Left lung (tissue), 10 donors: ENCODE results near the gene ZCRB1. TPM values are rescaled to one million over a fixed set of nuclear protein-coding genes. Genes with fewer than 3 reads are reported as not detected.

Experiments used
- ATAC-seq: fragments of 200-7000 bp; cut with Tn5 transposase; one replicate; pipeline ENCODE4 v1.9.1; 2020; ENCODE audit warnings: moderate library complexity
- DNase-seq, 4 donors: peaks; one replicate each; pipeline ENCODE4 v3.0.0-alpha.2; 2013 to 2020
- H3K27ac ChIP-seq, 2 donors: fragments of 200-600 bp; sonication (generic) in 1 of 2; one replicate each; pipeline versions ENCODE4 v1.5.0 to v1.8.0; 2020 to 2021
- H3K27me3 ChIP-seq, 2 donors: fragments of 200-600 bp; sonication (generic) in 1 of 2; one replicate each; pipeline versions ENCODE4 v1.5.0 to v1.8.0; 2020 to 2021
- H3K36me3 ChIP-seq, 2 donors: fragments of 200-600 bp; sonication (generic) in 1 of 2; one replicate each; pipeline versions ENCODE4 v1.5.0 to v1.8.0; 2020 to 2021
- H3K4me1 ChIP-seq, 2 donors: fragments of 200-600 bp; one replicate each; pipeline ENCODE4 v1.8.0; 2021
- H3K4me3 ChIP-seq, 2 donors: fragments of 200-600 bp; sonication (generic) in 1 of 2; one replicate each; pipeline versions ENCODE4 v1.5.0 to v1.8.0; 2020 to 2021; ENCODE audit warnings: mild to moderate bottlenecking in 1 of 2
- H3K9me3 ChIP-seq, 2 donors: fragments of 200-600 bp; sonication (generic) in 1 of 2; one replicate each; pipeline versions ENCODE4 v1.5.0 to v1.8.0; 2020 to 2021
- CTCF ChIP-seq, 2 donors: fragments of 200-600 bp; sonication (generic) in 1 of 2; IDR thresholded peaks; one replicate each; pipeline versions ENCODE4 v1.5.0 to v1.8.0; 2021; ENCODE audit warnings: antibody characterized with exemption in 2 of 2
- intact Hi-C, 2 donors: fragments of 100-400 bp; cut with DNase I; formaldehyde crosslinking; loops; one replicate each; pipeline versions ENCODE4 v1.11.2 to v1.14.2; 2022
- polyA plus RNA-seq, 6 donors: library from polyadenylated mRNA; unstranded; fragments of 120-200 nt; gene quantifications; one replicate each; pipeline ENCODE4 v1.2.1, GENCODE V29; 2013; ENCODE audit not compliant: insufficient read length in 6 of 6
- total RNA-seq, 2 donors: library from RNA; stranded (reverse); fragmentation: NEBNext Ultra II Directional; extraction: Animal tissue kit (Norgen Biotek cat#: 25700); gene quantifications; one replicate each; pipeline ENCODE4 v1.2.1, GENCODE V29; 2021
- donor health status: DM: no; HTN: yes; CAD: no.
- donor health status: DM: no; HTN: no; CAD: no.

ZCRB1 gene
- total and polyA plus RNA-seq, 8 donors = 34.8 to 87.6 (median 80.5) TPM

GRCh38 chr12:42275499-42275898 lies 50.4 kb downstream of the ZCRB1 start:
- H3K27ac ChIP-seq = no peak overlapping the region
- DNase-seq (no peak), ATAC-seq (no peak)
- H3K4me3 ChIP-seq = no peak overlapping the region
- no peak for TF ChIP-seq CTCF (IDR thresholded peaks at IDR 0.05)
- H3K27me3 ChIP-seq = no peaks in the 10 kb centered on the region
- no peaks in the 10 kb centered on the region for H3K9me3 ChIP-seq
- H3K36me3 ChIP-seq = no peaks in the 10 kb centered on the region
- intact Hi-C loops = no loop called here
- peaks cover 0 to 3% of the 10 kb centered on the region in 2 donors for H3K4me1 ChIP-seq

- Histone ChIP-seq H3K36me3 (no peaks in the 10 kb centered on the region), H3K4me1 (peaks cover 0 to 3% of the 10 kb centered on the region in 2 donors)
- intact Hi-C loops = no loop called here
Measured at GRCh38 chr12:42273706-42274105, 52.2 kb downstream of the ZCRB1 start.

GRCh38 chr12:42270596-42270995 lies 55.3 kb downstream of the ZCRB1 start:
- Histone ChIP-seq H3K4me3 (no peak overlapping the region), H3K9me3 (no peaks in the 10 kb centered on the region), H3K4me1 (peaks cover 0 to 3% of the 10 kb centered on the region in 2 donors), H3K27ac (no peak overlapping the region), H3K27me3 (no peaks in the 10 kb centered on the region), H3K36me3 (no peaks in the 10 kb centered on the region)
- no peak for ATAC-seq
- TF ChIP-seq CTCF (IDR thresholded peaks at IDR 0.05) = no peak
- intact Hi-C loops = no loop called here
- DNase-seq = no peak

More at GRCh38 chr12:42273706-42274105, 52.2 kb downstream of the ZCRB1 start:
- DNase-seq = no peak
- no peaks in the 10 kb centered on the region for H3K9me3 ChIP-seq
- H3K27me3 ChIP-seq = no peaks in the 10 kb centered on the region
- H3K27ac ChIP-seq = no peak overlapping the region
- no peak overlapping the region for H3K4me3 ChIP-seq
- TF ChIP-seq CTCF (IDR thresholded peaks at IDR 0.05) = no peak
- no peak for ATAC-seq

DNA sequence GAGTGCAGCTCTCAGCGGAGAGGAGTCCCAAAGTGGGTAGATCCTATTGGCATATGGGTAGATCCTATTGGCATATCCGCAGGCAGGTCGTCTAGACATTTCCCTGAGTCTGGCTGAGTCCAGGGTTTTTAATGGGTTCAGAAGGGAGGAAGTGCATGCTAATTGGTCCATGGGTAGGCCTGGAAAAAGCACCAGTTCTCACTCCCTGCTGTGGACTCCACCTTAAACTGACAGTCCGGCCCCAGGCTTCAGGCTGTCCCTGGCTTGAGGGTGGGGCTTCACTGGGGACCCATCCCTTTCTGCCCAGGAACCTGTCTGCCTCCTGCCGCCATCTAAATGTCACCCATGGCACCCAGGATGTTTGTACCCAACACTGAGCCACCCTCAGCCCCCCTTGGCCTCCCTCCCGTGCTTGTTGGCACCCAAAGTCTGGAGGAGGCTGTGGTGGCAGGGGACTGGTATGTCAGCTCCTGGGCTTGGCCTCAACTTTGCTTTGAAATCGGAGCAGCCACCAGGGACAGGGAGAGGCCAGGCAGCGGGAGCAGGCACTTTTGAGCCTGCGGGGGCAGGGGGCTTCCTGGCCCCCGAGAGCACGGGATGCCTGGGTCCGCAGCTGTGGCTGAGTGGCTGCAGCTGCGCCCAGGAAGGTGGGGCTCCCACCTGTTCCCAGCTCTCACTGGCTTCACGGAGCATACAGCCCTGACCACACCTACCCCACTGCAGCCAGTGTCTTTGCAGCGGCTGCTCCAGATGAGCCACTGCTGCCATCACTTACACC lies 58.3 kb downstream of the ZCRB1 start:
- Histone ChIP-seq H3K4me1 (peaks cover 0 to 3% of the 10 kb centered on the region in 2 donors), H3K36me3 (no peaks in the 10 kb centered on the region), H3K27ac (no peak overlapping the region), H3K27me3 (no peaks in the 10 kb centered on the region), H3K9me3 (no peaks in the 10 kb centered on the region), H3K4me3 (no peak overlapping the region)
- no peak for TF ChIP-seq CTCF (IDR thresholded peaks at IDR 0.05)
- ATAC-seq (no peak), DNase-seq (no peak)
- intact Hi-C loops = no loop called here

DNA sequence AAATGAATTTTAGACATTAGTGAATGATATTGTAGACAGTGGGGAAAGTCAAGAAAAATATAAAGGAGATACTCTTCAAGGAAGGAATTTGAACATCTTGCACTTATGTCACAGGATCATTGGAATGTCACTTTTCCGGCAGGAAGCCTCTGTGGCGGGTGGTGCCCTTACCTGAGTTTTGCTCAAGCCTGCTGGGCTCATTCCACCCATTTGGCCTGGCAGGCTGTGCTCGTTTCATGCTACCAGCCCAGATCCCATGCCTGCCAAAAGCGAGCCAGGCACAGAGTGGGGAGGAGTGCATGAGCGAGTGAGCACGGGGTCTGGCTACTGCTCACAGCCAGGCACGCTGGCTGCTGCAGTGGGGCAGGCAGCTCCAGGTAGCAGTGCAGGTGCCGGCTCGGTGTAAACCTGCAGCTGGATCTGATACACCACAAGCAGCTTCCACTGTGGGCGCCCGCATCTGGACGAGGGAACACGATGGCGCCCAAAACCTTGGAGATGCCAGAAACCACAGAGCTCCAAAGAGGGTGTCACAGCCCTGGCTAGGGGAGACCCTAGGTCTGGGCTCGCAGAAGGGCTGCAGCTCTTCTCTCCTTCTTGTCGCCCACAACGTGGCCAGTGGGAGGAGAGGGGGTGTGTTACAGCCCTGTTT lies 59.2 kb downstream of the ZCRB1 start:
- Histone ChIP-seq H3K4me1 (peaks cover 0 to 3% of the 10 kb centered on the region in 2 donors), H3K4me3 (no peak overlapping the region)
- intact Hi-C loops = no loop called here

More for the DNA sequence above, 59.2 kb downstream of the ZCRB1 start:
- DNase-seq (no peak), ATAC-seq (no peak)
- Histone ChIP-seq H3K27ac (no peak overlapping the region), H3K27me3 (no peaks in the 10 kb centered on the region), H3K9me3 (no peaks in the 10 kb centered on the region), H3K36me3 (no peaks in the 10 kb centered on the region)
- no peak for TF ChIP-seq CTCF (IDR thresholded peaks at IDR 0.05)
